ENCODE measurements around the gene NEK2.
"Not testable (repeated sequence)": the region's sequence is repeated elsewhere in the genome, so short reads cannot be mapped to it uniquely, and the experiment has no call there.

NEK2 gene

GRCh38 chr1:211650904-211651303, 24.5 kb downstream of the NEK2 start:
- no peak for DNase-seq (ENCODE audit: low read depth)

- peak; percentile 23 for DNase-seq (ENCODE audit: low read depth)
Observed at GRCh38 chr1:211648980-211649934, 26.2 kb downstream of the NEK2 start.

- no peak for DNase-seq (ENCODE audit: low read depth)
Observed at GRCh38 chr1:211648336-211648735, 27.1 kb downstream of the NEK2 start.

- DNase-seq (ENCODE audit: low read depth) = no peak
Observed at GRCh38 chr1:211647711-211648121, 27.7 kb downstream of the NEK2 start.

DNA sequence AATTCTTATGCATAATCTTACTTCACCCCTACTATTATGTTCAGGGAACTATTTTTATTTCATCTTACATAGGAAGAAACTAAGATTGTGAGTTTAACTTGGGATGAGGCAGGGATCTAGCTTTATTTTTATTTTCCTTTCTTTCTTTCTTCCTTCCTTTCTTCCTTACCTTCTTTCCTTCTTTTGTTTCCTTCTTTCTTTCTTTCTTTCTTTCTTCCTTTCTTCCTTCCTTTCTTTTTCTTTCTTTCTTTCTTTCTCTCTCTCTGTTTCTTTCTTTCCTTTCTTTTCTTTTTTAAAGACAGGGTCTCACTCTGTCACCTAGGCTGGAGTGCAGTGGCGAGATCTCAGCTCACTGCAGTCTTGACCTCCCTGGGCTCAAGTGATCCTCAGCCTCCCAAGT, 28.9 kb downstream of the NEK2 start:
- DNase-seq (ENCODE audit: low read depth) = no peak

GRCh38 chr1:211645601-211646000, 29.8 kb downstream of the NEK2 start:
- DNase-seq (ENCODE audit: low read depth) = not testable (repeated sequence)

DNA sequence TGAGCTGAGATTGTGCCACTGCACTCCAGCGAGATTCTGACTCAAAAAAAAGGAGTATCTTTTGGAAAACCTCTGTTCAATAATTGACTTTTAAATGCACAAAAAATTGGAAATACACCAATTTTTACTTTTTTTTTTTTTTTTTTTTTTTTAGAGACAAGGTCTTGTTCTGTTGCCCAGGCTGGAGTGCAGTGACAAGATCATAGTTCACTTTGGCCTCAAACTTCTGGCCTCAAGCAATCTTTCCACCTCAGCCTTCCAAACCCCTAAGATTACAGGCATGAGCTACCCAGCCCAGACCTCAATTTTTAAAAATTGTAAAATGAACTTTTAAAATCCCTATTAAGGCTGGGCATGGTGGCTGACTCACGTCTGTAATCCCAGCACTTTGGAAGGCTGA, 30.8 kb downstream of the NEK2 start:
- no peak for DNase-seq (ENCODE audit: low read depth)

- no peak for DNase-seq (ENCODE audit: low read depth)
Observed at GRCh38 chr1:211643324-211644212, 31.9 kb downstream of the NEK2 start.

GRCh38 chr1:211642870-211643269, 32.6 kb downstream of the NEK2 start:
- DNase-seq (ENCODE audit: low read depth) = no peak

DNA sequence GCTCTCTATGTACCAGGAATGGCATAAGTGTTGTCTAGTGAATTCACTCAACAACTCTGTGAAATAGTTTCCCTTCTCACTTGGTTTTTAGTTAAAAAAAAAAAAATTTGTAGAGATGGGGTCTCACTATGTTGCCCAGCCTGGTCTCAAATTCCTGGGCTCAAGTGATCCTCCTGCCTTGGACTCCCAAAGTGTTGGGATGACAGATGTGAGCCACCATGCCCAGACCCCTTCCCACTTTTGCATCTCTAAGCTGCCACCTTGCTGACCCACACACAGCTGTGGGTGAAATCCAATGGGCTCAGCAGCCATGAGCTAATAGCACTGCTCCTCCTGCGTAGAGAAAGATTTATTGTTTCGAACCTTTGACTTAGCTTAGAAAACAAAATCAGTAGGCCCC, 33.5 kb downstream of the NEK2 start:
- DNase-seq (ENCODE audit: low read depth) = no peak

DNA sequence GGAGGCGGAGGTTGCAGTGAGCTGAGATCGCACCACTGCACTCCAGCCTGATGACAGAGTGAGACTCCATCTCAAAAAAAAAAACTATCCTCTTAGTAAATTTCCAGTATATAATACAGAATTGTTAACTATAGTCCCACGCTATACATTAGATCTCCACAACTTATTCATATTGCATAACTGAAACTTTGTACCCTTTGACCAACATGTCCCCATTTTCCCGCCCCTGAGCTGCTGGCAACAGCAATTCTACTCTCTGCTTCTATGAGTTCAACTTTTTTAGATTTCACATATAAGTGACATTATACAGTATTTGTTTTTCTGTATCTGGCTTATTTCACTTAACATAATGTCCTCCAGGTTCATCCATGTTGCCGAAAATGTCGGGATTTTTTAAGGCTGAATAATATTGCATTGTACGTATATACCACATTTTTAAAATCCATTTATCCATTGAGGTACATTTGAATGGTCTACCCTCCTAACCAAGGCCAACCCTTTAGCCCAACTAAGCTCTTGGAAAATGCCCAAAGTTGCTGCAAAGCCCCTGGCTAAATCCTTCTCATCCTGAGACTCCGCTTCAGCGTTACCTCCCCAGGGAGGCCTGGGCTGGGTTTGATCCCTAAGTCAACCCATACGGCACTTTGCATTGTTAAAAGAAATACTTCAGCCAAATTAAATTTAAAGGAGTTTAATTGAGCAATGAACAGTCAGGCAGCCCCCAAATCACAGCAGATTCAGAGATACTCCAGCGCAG, 34.2 kb downstream of the NEK2 start:
- no peak for DNase-seq (ENCODE audit: low read depth)

GRCh38 chr1:211640301-211640630, 35.2 kb downstream of the NEK2 start:
- DNase-seq (ENCODE audit: low read depth) = no peak

- DNase-seq (ENCODE audit: low read depth) = no peak
Observed at GRCh38 chr1:211639475-211640300, 35.7 kb downstream of the NEK2 start.

DNA sequence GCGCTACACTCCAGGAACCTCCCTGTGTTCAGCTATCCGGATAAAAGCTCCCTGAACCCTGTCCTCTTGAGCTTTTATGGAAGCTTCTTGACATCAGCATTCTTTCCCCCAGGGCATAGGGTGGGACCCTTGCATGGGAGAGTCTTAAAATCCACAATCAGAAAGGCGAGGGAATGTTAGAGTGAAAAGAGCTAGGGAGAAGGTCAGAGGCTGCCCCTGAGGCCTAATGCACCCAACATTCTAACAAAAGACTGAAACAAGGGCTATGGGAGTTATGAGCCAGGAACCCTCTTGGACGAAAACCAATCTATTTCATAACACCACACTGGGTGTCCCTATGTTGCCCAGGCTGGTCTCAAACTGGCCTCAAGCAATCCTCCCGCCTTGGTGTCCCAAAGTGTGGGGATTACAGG, 36.7 kb downstream of the NEK2 start:
- no peak for DNase-seq (ENCODE audit: low read depth)

DNA sequence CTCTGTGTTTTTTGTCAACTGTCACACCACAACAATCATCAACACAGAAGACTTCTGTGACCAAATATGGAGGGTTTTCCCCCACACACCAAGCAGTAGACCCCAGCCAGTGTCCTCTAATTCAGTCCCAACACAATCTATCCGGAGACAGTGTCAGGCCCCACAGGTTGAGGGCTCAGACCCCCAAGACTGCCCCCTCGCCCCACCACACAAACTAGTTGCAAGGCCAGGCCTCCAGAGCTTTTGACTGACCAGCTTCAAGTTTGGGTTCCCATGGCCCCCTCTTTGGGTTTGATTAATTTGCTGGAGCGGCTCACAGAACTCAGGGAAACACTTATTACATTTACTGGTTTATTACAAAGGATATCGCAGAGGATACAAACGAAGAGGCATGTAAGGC, 37.2 kb downstream of the NEK2 start:
- no peak for DNase-seq (ENCODE audit: low read depth)

DNA sequence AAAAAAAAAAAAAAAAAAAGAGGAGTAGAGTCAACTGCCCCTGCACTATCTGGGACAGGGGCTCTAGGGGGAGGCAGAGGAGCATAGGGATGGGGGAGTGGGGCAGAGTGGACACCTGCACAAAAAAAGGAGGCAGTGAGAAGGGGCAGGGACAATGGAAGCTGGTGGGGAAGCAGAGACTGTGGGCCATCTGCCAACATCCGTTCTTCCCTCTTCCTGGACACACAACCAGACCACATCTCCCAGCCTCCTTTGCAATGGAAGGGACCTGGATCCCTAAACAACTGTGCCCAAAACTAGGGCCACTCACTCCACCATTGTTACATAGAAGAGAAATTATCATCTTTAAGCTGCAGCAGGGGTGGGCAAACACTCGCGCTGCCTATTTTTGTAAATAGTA, 38.4 kb downstream of the NEK2 start:
- DNase-seq (ENCODE audit: low read depth) = no peak

DNA sequence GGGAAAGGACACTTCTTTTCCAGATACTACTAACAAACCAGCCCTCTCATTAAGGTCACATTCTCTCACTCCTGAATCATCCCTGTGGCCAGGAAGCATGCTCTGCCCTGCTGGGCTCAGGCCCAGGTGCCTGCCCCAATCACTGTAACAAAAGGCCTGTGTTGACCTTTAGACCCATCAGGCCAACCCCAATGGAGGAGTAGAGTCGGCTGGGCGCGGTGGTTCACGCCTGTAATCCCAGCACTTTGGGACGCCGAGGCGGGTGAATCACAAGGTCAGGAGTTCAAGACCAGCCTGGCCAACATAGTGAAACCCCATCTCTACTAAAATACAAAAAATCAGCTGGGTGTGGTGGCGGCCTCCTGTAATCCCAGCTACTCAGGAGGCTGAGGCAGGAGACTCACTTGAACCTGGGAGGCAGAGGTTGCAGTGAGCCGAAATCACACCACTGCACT, 38.8 kb downstream of the NEK2 start:
- not testable (repeated sequence) for DNase-seq (ENCODE audit: low read depth)

GRCh38 chr1:211635597-211636205, 39.7 kb downstream of the NEK2 start:
- DNase-seq (ENCODE audit: low read depth) = no peak

DNA sequence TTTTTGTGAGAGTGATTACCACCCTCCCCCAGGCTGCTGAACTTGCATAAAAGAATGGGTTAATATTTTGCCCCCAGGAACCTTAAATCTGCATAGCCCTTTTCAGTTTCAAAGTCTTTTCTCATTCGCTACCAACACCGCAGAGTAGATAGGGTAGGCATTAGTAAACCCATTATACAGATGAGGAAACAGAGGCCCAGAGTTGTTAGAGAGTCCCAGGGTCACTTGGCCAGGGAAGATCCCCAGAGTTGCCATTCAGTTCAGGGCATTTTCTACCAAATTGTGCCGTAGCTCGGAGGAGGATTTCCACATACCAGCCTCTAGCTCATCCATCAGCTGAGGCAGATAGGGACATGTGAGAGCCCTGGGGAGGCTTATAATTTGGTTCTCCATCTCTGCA, 40.5 kb downstream of the NEK2 start:
- DNase-seq (ENCODE audit: low read depth) = no peak

DNA sequence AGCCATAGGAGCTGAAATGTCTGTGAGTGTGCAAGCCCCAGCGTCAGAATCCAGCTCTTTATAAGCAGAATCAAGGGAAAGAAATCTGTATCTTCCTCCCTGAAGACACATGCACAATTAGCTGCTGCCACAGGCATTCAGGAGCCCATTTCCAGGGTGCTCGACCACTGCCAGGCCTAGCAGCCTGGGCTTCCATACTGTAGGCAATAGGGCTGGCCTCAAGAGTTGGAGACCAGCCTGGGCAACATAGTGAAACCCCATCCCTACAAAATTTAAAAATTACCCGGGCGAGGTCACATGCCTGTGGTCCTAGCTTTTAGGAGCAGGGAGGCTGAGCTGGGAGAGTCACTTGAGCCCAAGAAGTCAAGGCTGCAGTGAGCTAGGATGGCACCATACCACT, 41.0 kb downstream of the NEK2 start:
- DNase-seq (ENCODE audit: low read depth) = no peak

DNA sequence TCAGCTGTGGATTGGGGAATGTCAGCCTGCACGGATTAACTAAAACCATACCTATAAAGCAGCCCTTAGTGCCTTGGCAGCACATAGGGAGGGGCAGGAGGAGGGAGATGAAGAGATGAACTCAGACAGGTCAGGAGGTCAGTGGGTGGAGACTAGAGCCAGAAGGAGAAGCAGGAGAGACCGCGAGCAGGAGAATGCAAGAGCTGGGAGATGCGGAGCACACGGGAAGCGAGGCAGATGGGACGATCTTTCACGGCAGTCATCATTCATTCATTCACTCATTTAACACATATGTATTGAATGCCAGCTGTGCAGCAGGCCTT, 41.9 kb downstream of the NEK2 start:
- no peak for DNase-seq (ENCODE audit: low read depth)
